GM18907 (cell line): ENCODE data around the gene MRGPRX2.

Experiments used
- ATAC-seq: cut with Tn5 transposase; IDR thresholded peaks from one replicate; pipeline ENCODE4 v1.9.1; 2021; ENCODE audit warnings: mild to moderate bottlenecking, moderate library complexity; ENCODE audit not compliant: unreplicated experiment

The MRGPRX2 gene

GRCh38 chr11:19013181-19013857 is 47.2 kb downstream of the MRGPRX2 start:
- ATAC-seq: no peak

GRCh38 chr11:19012636-19013035 is 47.9 kb downstream of the MRGPRX2 start:
- no peak for ATAC-seq
